GM21529 (cell line): ENCODE results near the gene CROCC2.

Experiments
- ATAC-seq: cut with Tn5 transposase; IDR thresholded peaks from one replicate; pipeline ENCODE4 v1.9.1; 2021; ENCODE audit not compliant: unreplicated experiment

The CROCC2 gene

GRCh38 chr2:240954436-240955305 is 48.5 kb downstream of the CROCC2 start:
- no peak for ATAC-seq

- ATAC-seq, result no peak
These were observed 49.4 kb downstream of the CROCC2 start for GRCh38 chr2:240955306-240956170.

GRCh38 chr2:240956171-240956934 is 50.2 kb downstream of the CROCC2 start:
- ATAC-seq, result no peak

- no peak for ATAC-seq
These were observed 51.0 kb downstream of the CROCC2 start for GRCh38 chr2:240956935-240957655.

GRCh38 chr2:240957656-240958365 is 51.7 kb downstream of the CROCC2 start:
- ATAC-seq, result no peak

GRCh38 chr2:240958366-240959213 is 52.5 kb downstream of the CROCC2 start:
- no peak for ATAC-seq

GRCh38 chr2:240959214-240959940 is 53.2 kb downstream of the CROCC2 start:
- ATAC-seq, result no peak

GRCh38 chr2:240959941-240960308 is 53.8 kb downstream of the CROCC2 start:
- no peak for ATAC-seq

GRCh38 chr2:240960309-240960970 is 54.3 kb downstream of the CROCC2 start:
- ATAC-seq, result no peak

GRCh38 chr2:240960971-240961876 is 55.1 kb downstream of the CROCC2 start:
- ATAC-seq, result no peak

- ATAC-seq, result no peak
These were observed 55.8 kb downstream of the CROCC2 start for GRCh38 chr2:240961910-240962299.

- ATAC-seq, result no peak
These were observed 56.3 kb downstream of the CROCC2 start for GRCh38 chr2:240962300-240963064.

GRCh38 chr2:240963065-240963867 is 57.1 kb downstream of the CROCC2 start:
- no peak for ATAC-seq

GRCh38 chr2:240963868-240964703 is 58.0 kb downstream of the CROCC2 start:
- no peak for ATAC-seq
